NCI-H1048 (cell line): ENCODE data around the gene IZUMO1R.
"Not testable (repeated sequence)": the region's sequence is repeated elsewhere in the genome, so short reads cannot be mapped to it uniquely, and the experiment has no call there.

Experiments used
- DNase-seq: peaks from one replicate; lab custom pipeline; 2025; lab: John Stamatoyannopoulos, UW

IZUMO1R gene

DNA sequence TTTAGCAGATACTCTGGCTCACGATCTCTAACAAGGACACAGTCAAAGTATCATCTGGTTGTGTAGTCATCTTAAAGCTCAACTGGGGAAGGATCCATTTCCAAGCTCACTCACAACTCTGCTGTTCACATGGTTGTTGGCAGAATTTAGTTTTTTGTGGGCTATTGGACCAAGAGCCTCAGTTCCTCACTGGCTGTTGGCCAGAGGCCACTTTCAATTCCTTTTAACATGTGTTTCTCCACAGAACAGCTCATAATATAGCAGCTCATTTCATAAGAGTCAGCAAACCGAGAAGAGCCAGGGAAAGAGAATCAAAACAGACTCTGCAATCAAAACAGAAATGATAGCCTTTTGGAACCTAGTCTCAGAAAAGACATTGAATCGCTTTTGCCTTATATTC, 22.6 kb downstream of the IZUMO1R start:
- DNase-seq: no peak

DNA sequence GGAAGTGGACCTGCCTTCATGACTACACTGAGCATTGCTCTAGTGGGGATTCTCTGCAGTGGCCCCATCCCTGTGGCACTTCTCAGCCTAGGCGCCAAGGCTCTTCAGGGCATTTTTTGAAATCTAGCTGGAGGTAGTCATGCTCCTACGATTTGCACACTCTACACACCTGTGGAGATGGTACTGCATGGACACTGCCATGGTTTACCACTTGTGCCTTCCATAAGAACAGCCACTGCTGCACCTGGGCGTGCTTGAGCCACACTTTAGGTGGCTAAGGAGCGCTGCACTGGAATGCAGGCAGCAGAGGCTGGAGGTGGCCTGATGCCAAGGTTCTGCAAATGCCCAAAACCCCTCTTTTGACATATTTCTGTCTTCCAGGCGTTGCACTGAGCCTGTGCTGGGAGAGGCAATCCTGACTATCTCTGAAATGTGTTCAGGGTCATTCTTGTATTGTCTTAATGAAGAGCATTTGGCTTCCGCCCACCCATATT, 24.3 kb downstream of the IZUMO1R start:
- DNase-seq: no peak

DNA sequence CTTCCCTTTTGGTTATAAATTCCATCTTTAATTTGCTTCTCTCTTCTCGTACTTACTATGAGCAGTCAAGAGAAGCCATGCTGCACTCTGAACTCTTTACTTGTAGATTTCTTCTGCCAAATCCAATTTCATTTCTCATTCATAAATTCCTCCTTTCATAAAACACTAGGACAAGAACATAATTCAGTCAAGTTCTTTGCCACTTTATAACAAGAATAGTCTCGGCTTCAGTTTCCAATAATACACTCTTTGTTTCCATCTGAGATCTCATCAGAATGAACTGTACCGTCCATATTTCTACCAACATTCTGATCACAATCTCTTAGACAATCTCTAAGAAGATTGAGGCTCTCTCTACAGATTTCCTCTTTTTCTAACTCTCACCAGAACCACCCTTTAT, 25.1 kb downstream of the IZUMO1R start:
- no peak for DNase-seq

DNA sequence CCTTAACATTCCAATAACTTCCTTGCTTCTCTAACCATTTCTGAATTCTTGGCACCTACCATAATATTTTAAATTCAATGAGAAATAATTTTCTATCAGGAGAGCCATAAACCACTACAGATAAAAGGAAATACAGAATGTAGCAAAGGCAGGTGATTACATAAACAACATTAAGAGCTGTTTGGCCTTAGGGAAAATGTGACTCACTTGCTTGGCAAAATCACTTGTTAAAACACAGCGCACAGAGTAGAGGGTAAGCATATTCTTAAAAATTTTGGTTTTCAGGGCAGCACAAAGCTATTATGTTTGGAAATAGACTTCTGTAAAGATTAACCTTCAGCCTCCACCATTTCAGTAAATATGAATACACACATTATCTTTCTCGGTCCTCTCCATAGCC, 26.4 kb downstream of the IZUMO1R start:
- no peak for DNase-seq

DNA sequence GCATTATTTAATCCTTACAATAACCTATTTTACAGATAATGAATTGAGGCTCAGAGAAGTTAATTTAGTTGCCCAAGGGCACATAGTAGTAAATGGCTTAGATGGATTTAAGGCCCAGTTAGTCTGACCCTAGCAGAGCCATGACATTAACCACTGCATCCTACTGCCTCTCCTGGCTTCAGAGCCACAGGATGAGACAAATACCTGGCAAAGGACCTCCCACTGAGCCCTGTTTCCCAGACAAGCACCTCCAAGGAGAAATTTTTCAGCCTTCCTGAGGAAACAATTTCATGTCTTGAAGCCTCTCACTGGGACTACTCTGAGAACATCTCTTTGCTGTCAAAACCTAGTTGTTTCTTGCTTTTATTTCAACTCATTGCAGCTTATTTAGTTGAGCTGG, 28.4 kb downstream of the IZUMO1R start:
- DNase-seq: no peak

DNA sequence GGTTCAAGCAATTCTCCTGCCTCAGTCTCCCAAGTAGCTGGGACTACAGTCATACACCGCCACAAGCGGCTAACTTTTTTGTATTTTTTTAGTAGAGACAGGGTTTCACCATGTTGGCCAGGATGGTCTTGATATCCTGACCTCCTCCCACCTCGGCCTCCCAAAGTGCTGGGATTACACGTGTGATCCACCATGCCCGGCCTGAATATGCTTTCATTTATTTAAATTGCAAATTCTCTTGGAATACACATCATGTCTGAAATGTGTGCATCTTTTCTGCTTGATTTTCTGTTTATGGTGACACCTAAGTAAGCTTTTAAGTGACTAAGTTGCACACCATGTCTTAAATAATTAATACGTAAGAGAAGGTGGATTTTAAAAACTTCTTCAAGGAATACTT, 31.7 kb downstream of the IZUMO1R start:
- DNase-seq: no peak

DNA sequence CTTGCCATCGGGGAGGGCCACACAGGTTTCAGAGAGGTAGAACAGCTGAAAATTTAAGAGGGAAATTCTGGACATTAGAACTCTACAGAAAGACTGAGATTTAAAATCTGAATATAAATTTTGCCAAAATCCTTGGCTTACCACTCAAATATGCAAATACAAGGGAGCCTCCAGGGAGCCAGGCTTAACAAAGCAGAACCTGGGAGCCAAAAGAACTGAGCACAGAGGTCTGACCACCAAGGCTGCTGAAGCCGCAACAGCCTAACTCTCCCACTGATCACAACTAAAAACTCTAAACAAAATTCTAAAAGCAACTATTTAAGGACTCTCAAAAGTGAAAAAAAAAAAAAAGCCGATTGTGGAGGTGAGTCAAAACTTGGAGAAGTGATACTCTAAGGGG, 34.3 kb downstream of the IZUMO1R start:
- DNase-seq: no peak

DNA sequence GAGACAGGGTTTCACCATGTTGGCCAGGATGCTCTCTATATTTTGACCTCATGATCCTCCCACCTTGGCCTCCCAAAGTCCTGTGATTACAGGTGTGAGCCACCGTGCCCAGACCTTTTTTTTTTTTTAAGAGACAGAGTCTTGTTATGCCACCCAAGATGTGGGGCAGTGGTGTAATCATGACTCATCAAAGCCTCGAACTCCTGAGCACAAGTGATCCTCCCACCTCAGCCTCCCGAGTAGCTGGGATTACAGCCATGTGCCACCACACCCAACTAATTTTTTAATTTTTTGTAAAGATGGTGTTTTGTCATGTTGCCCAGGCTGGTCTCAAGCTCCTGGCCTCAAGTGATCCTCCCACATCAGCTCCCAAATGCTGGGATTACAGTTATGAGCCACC, 37.9 kb downstream of the IZUMO1R start:
- no peak for DNase-seq

DNA sequence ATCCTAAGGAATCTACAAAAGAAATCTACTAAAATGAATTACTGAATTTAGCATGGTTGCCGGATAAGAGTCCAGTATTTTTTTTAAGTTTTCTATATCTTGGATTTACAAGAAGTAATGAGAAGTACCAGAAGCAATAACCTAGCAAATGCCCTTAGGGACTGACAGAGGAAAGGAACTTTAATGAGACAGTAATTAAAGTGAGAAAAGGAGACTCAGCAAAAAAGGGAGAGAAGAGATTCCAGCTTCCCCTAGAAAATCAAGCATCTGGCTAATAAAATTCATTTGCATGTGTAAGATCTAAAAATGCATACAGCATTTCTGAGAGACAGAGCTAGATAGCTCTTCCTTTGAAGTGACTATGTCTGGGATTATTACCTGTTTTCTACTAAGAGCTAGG, 39.1 kb downstream of the IZUMO1R start:
- DNase-seq: no peak

DNA sequence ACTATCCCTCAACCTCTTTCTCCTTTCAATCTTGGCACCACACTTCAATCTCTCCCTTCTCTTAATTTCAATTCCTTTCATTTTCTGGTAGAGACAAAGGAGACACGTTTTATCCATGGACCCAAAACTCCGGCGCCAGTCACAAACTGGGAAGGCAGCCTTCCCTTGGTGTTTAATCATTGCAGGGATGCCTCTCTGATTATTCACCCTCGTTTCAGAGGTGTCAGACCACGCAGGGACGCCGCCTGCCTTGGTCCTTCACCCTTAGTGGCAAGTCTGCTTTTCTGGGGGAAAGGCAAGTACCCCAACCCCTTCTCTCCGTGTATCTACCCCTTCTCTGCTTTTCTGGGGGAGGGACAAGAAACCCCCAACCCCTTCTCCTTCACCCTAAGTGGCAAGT, 41.9 kb downstream of the IZUMO1R start:
- DNase-seq: not testable (repeated sequence)

DNA sequence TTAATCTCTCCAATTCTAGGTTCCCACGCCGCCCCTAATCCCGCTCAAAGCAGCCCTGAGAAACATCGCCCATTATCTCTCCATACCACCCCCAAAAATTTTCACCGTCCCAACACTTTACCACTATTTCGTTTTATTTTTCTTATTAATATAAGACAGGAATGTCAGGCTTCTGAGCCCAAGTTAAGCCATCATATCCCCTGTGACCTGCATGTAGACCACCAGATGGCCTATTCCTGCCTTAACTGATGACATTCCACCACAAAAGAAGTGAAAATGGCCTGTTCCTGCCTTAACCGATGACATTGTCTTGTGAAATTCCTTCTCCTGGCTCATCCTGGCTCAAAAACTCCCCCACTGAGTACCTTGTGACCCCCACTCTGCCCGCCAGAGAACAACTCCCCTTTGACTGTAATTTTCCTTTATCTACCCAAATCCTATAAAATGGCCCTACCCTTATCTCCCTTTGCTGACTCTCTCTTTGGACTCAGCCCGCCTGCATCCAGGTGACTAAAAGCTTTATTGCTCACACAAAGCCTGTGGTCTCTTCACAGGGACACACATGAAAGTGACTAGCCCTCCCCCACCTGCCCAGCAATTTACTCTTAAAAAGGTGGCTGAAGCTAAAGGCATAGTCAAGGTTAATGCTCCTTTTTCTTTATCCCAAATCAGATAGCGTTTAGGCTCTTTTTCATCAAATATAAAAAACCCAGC, 46.6 kb downstream of the IZUMO1R start:
- DNase-seq: not testable (repeated sequence)
